Panc1 (cell line): ENCODE results near the gene HHIP. TPM values are rescaled to one million over a fixed set of nuclear protein-coding genes. Genes with fewer than 3 reads are reported as not detected.

ENCODE experiments used
- ATAC-seq: fragments of 200-7000 bp; cut with Tn5 transposase; 2 replicates; pipeline ENCODE4 v1.9.1; 2020; ENCODE audit warnings: mild to moderate bottlenecking, moderate library complexity
- BruUV-seq: library from RNA; stranded (reverse); fragments of 400-500 nt; replicated peaks from 2 replicates; lab custom pipeline; 2021; lab: Mats Ljungman, UMichigan
- CTCF ChIA-PET: fragments of 300-600 bp; sonication (Branson Sonifier 250); formaldehyde crosslinking; loops from one replicate; lab custom pipeline; 2022; ENCODE audit warnings: antibody characterized with exemption; lab: Charles Lee
- POLR2A ChIA-PET: fragments of 300-600 bp; sonication (Branson Sonifier 250); formaldehyde crosslinking; loops from one replicate; lab custom pipeline; 2022; ENCODE audit warnings: antibody characterized with exemption; lab: Charles Lee
- DNase-seq: peaks from one replicate; pipeline ENCODE4 v3.0.0-alpha.2; 2010; ENCODE audit warnings: low read depth, low spot score
- H3K27ac ChIP-seq: 2 replicates; pipeline ENCODE4 v1.5.1; 2011; ENCODE audit warnings: mild to moderate bottlenecking, low read length, inconsistent platforms
- H3K27me3 ChIP-seq: fragments of 200-500 bp; sonication (Bioruptor generic); 2 replicates; pipeline ENCODE4 v1.6.0; 2014; ENCODE audit warnings: low read length, inconsistent platforms; ENCODE audit not compliant: control insufficient read depth, insufficient read depth
- H3K36me3 ChIP-seq: fragments of 200-500 bp; sonication (Bioruptor generic); 2 replicates; pipeline ENCODE4 v1.5.1; 2014; ENCODE audit warnings: inconsistent platforms, mild to moderate bottlenecking, low read length, moderate library complexity; ENCODE audit not compliant: control insufficient read depth, insufficient read depth
- H3K4me1 ChIP-seq: 2 replicates; pipeline ENCODE4 v1.5.1; 2011; ENCODE audit warnings: inconsistent platforms, mild to moderate bottlenecking, low read length, moderate library complexity; ENCODE audit not compliant: control insufficient read depth, insufficient read depth
- H3K4me3 ChIP-seq, 2 experiments: 2 replicates each; pipeline ENCODE4 v1.5.1; 2011 to 2012; ENCODE audit warnings: low read depth in 2 of 2, low read length in 2 of 2, mild to moderate bottlenecking in 2 of 2, inconsistent platforms in 1 of 2, moderate library complexity in 1 of 2
- H3K9me3 ChIP-seq: fragments of 200-500 bp; sonication (Bioruptor generic); 2 replicates; pipeline ENCODE4 v1.5.1; 2014; ENCODE audit warnings: low read depth, mild to moderate bottlenecking, inconsistent platforms, low read length, moderate library complexity; ENCODE audit not compliant: control insufficient read depth, insufficient read depth
- CTCF ChIP-seq: fragments of 450-650 bp; IDR thresholded peaks from 2 replicates; pipeline ENCODE4 v1.5.1; 2017; ENCODE audit warnings: mild to moderate bottlenecking
- POLR2AphosphoS5 ChIP-seq: IDR thresholded peaks from 2 replicates; pipeline ENCODE4 v1.6.1; 2012; ENCODE audit warnings: mild to moderate bottlenecking, low read depth, low read length, moderate library complexity
- SIN3A ChIP-seq: IDR thresholded peaks from 2 replicates; pipeline ENCODE4 v1.6.1; 2012; ENCODE audit warnings: low read depth, mild to moderate bottlenecking, low read length, moderate library complexity, borderline replicate concordance; ENCODE audit not compliant: insufficient read depth
- TCF7L2 ChIP-seq: IDR thresholded peaks from 2 replicates; pipeline ENCODE4 v1.6.1; 2011; ENCODE audit warnings: mild to moderate bottlenecking, low read depth, low read length, inconsistent platforms
- in situ Hi-C: cut with HindIII; loops from 2 replicates; pipeline ENCODE4 v1.10.0; 2016; ENCODE audit warnings: low sequenced_read_pairs, low pct_unique_long_range_greater_than_20kb
- intact Hi-C: fragments of 100-400 bp; cut with micrococcal nuclease; formaldehyde crosslinking; loops from one replicate; pipeline ENCODE4 v1.10.0; 2022; ENCODE audit not compliant: unreplicated experiment
- total RNA-seq: library from RNA; stranded (reverse); gene quantifications from one replicate; pipeline ENCODE4 v1.2.1, GENCODE V29; 2021; ENCODE audit not compliant: unreplicated experiment
- TF ChIP-seq, protein P1 (sequence below), 2 experiments: IDR thresholded peaks; 2 replicates each; pipeline ENCODE4 v1.6.1; 2011 to 2012; ENCODE audit warnings: low read depth in 2 of 2, control low read depth in 1 of 2, low read length in 1 of 2, mild to moderate bottlenecking in 1 of 2, moderate library complexity in 1 of 2; ENCODE audit not compliant: insufficient read depth in 1 of 2

The HHIP gene
- total RNA-seq, 1 experiment from 2014 or later: 0.08 TPM

DNA sequence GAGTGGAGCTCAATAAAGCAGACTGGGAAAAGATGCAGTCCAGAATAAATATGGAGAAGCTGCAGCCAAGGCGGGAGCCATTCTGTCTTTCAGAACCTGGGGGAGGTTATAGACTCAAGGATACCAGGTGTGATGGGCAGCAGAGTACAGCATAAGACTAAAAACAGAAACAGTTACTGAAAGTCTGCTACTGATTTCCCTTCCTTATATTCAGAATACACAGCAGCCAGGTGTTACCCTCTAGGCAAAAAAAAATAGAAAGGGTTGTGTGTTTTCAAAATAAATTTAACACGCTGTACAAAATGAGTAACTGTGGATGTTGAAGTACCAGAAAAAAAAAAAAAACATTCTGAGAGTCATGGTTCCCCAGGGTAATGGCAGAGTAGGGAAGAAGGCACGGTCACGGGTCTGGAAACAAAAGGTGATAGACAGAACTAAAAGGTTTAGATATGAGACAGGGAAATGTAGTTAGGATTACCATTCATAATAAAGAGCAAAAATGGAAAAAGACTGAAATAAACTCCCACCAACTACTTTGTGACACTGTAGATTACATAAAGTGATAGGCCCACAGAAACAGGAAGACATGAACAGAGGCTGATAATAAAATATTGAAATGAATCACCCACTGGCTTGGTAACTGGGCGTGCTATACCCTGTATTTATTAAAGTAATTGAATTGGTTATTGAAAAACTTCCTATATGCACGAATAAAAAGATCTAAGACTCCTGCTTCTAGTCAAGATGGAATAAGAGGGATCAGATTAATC lies 10.8 kb upstream of the HHIP start:
- Histone ChIP-seq H3K4me3 (no peak overlapping the region), H3K36me3 (no peaks in the 10 kb centered on the region), H3K9me3 (no peaks in the 10 kb centered on the region), H3K4me1 (no peaks in the 10 kb centered on the region), H3K27me3 (no peaks in the 10 kb centered on the region), H3K27ac (no peak overlapping the region)
- no peak for DNase-seq
- BruUV-seq: no TSS peak
- in situ Hi-C loops: no loop called here
- ChIA-PET POLR2A (no interaction called here), CTCF (no interaction called here)
- ATAC-seq: no peak
- intact Hi-C loops: no loop called here
- TF ChIP-seq SIN3A: no peak
- no peak for TF ChIP-seq POLR2AphosphoS5
- no peak for TF ChIP-seq TCF7L2
- no peak for TF ChIP-seq CTCF
- TF ChIP-seq, protein P1, sequence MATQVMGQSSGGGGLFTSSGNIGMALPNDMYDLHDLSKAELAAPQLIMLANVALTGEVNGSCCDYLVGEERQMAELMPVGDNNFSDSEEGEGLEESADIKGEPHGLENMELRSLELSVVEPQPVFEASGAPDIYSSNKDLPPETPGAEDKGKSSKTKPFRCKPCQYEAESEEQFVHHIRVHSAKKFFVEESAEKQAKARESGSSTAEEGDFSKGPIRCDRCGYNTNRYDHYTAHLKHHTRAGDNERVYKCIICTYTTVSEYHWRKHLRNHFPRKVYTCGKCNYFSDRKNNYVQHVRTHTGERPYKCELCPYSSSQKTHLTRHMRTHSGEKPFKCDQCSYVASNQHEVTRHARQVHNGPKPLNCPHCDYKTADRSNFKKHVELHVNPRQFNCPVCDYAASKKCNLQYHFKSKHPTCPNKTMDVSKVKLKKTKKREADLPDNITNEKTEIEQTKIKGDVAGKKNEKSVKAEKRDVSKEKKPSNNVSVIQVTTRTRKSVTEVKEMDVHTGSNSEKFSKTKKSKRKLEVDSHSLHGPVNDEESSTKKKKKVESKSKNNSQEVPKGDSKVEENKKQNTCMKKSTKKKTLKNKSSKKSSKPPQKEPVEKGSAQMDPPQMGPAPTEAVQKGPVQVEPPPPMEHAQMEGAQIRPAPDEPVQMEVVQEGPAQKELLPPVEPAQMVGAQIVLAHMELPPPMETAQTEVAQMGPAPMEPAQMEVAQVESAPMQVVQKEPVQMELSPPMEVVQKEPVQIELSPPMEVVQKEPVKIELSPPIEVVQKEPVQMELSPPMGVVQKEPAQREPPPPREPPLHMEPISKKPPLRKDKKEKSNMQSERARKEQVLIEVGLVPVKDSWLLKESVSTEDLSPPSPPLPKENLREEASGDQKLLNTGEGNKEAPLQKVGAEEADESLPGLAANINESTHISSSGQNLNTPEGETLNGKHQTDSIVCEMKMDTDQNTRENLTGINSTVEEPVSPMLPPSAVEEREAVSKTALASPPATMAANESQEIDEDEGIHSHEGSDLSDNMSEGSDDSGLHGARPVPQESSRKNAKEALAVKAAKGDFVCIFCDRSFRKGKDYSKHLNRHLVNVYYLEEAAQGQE (IDR thresholded peaks at IDR 0.05; ENCODE audit: insufficient read depth in 1 of 2, low read depth in 2 of 2, low read length in 1 of 2): no peak

- no peak overlapping the region for H3K27ac ChIP-seq
- no TSS peak for BruUV-seq
- intact Hi-C loops (no loop called here), in situ Hi-C loops (no loop called here)
- H3K4me3 ChIP-seq: no peak overlapping the region
- ATAC-seq: no peak
- ChIA-PET CTCF (no interaction called here), POLR2A (no interaction called here)
- H3K36me3 ChIP-seq: no peaks in the 10 kb centered on the region
- peaks cover 3% of the 10 kb centered on the region for H3K27me3 ChIP-seq
- TF ChIP-seq POLR2AphosphoS5: no peak
- TF ChIP-seq CTCF: no peak
- TF ChIP-seq SIN3A: no peak
- TF ChIP-seq TCF7L2: no peak
- TF ChIP-seq, protein P1 (IDR thresholded peaks at IDR 0.05; ENCODE audit: insufficient read depth in 1 of 2, low read depth in 2 of 2, low read length in 1 of 2): no peak
- H3K4me1 ChIP-seq: no peaks in the 10 kb centered on the region
- DNase-seq: no peak
- no peaks in the 10 kb centered on the region for H3K9me3 ChIP-seq
Observed at GRCh38 chr4:144644368-144645101, 1.4 kb upstream of the HHIP start.
